PC-9 (cell line): ENCODE results near the gene TTR. TPM values are rescaled to one million over a fixed set of nuclear protein-coding genes. Genes with fewer than 3 reads are reported as not detected.

Source experiments
- BruUV-seq: library from RNA; stranded (reverse); fragments of 400-500 nt; replicated peaks from 2 replicates; lab custom pipeline; 2021; lab: Mats Ljungman, UMichigan
- CTCF ChIA-PET: fragments of 300-600 bp; sonication (Branson Sonifier 250); formaldehyde crosslinking; loops from one replicate; lab custom pipeline; 2022; ENCODE audit warnings: antibody characterized with exemption; lab: Charles Lee
- POLR2A ChIA-PET: fragments of 300-600 bp; sonication (Branson Sonifier 250); formaldehyde crosslinking; loops from one replicate; lab custom pipeline; 2022; ENCODE audit warnings: antibody characterized with exemption; ENCODE audit not compliant: unreplicated experiment; lab: Charles Lee
- DNase-seq, 2 experiments: peaks; one replicate each; pipeline versions ENCODE4 v3.0.0 to v3.0.0-alpha.2; 2015 to 2022; ENCODE audit warnings: mixed read lengths in 1 of 2
- H2AFZ ChIP-seq: fragments of 200-600 bp; sonication (generic); 2 replicates; pipeline ENCODE4 v1.8.1; 2017; ENCODE audit warnings: antibody characterized with exemption
- H3F3A ChIP-seq: fragments of 200-600 bp; sonication (generic); 2 replicates; pipeline ENCODE4 v1.8.1; 2017; ENCODE audit warnings: antibody characterized with exemption, mild to moderate bottlenecking, low read depth; ENCODE audit not compliant: insufficient read depth
- H3K27ac ChIP-seq: fragments of 200-600 bp; sonication (generic); 2 replicates; pipeline ENCODE4 v1.6.1; 2016; ENCODE audit warnings: mixed run types
- H3K27me3 ChIP-seq: fragments of 200-600 bp; sonication (generic); 2 replicates; pipeline ENCODE4 v1.6.1; 2016; ENCODE audit warnings: low read depth, mixed run types; ENCODE audit not compliant: insufficient read depth
- H3K36me3 ChIP-seq: fragments of 200-600 bp; sonication (generic); 2 replicates; pipeline ENCODE4 v1.6.1; 2016; ENCODE audit warnings: low read depth, mixed run types
- H3K4me1 ChIP-seq: fragments of 200-600 bp; sonication (generic); replicated peaks from 2 replicates; pipeline ENCODE4 v1.6.1; 2016; ENCODE audit warnings: mixed run types; ENCODE audit not compliant: insufficient read depth
- H3K4me2 ChIP-seq: fragments of 200-600 bp; sonication (generic); 2 replicates; pipeline ENCODE4 v1.6.1; 2017; ENCODE audit warnings: mixed run types
- H3K4me3 ChIP-seq: fragments of 200-600 bp; sonication (generic); 2 replicates; pipeline ENCODE4 v1.6.1; 2016; ENCODE audit warnings: mixed run types
- H3K79me2 ChIP-seq: fragments of 200-600 bp; sonication (generic); 2 replicates; pipeline ENCODE4 v1.6.1; 2017; ENCODE audit warnings: low read depth, mixed run types
- H3K9me2 ChIP-seq: fragments of 200-600 bp; sonication (generic); 2 replicates; pipeline ENCODE4 v1.8.1; 2017; ENCODE audit warnings: mild to moderate bottlenecking; ENCODE audit not compliant: insufficient read depth
- H3K9me3 ChIP-seq: fragments of 200-600 bp; sonication (generic); 2 replicates; pipeline ENCODE4 v1.8.1; 2016; ENCODE audit warnings: low read depth; ENCODE audit not compliant: insufficient read depth
- H4K20me1 ChIP-seq: fragments of 200-600 bp; sonication (generic); 2 replicates; pipeline ENCODE4 v1.8.1; 2017; ENCODE audit not compliant: insufficient read depth
- CTCF ChIP-seq: fragments of 200-600 bp; sonication (generic); conservative IDR thresholded peaks from 2 replicates; pipeline ENCODE4 v1.6.1; 2017; ENCODE audit warnings: mixed run types, antibody characterized with exemption, mild to moderate bottlenecking, moderate library complexity
- EZH2 ChIP-seq: fragments of 200-600 bp; sonication (generic); IDR thresholded peaks from 2 replicates; pipeline ENCODE4 v1.8.0; 2017; ENCODE audit warnings: antibody characterized with exemption, low read depth
- intact Hi-C: fragments of 100-400 bp; cut with micrococcal nuclease; formaldehyde crosslinking; loops from one replicate; pipeline ENCODE4 v1.10.0; 2022; ENCODE audit not compliant: unreplicated experiment
- total RNA-seq: library from RNA; stranded (reverse); gene quantifications from 2 replicates; pipeline ENCODE4 v1.2.3, GENCODE V29; 2021

The TTR gene
- total RNA-seq, 1 experiment from 2014 or later = not detected

- CTCF ChIA-PET = no interaction called here
- H3K27ac ChIP-seq = no peak overlapping the region
- BruUV-seq = no TSS peak
- H3K36me3 ChIP-seq = no peaks in the 10 kb centered on the region
- H3K4me3 ChIP-seq = no peak overlapping the region
- no peak for DNase-seq
- POLR2A ChIA-PET = no interaction called here
- no peaks in the 10 kb centered on the region for H3K79me2 ChIP-seq
- no peak overlapping the region for H3K4me2 ChIP-seq
- H4K20me1 ChIP-seq = no peaks in the 10 kb centered on the region
- H3K4me1 ChIP-seq = no peaks in the 10 kb centered on the region
- no peaks in the 10 kb centered on the region for H3K27me3 ChIP-seq
- H3F3A ChIP-seq = no peaks in the 10 kb centered on the region
- intact Hi-C loops = no loop called here
- H3K9me3 ChIP-seq = no peaks in the 10 kb centered on the region
- H2AFZ ChIP-seq = no peak overlapping the region
- no peak for TF ChIP-seq CTCF
- no peak for TF ChIP-seq EZH2
- no peaks in the 10 kb centered on the region for H3K9me2 ChIP-seq
These were observed 19.3 kb upstream of the TTR start for GRCh38 chr18:31572368-31572767.

- H3K4me2 ChIP-seq = no peak overlapping the region
- TF ChIP-seq CTCF (no peak), EZH2 (no peak)
- no peaks in the 10 kb centered on the region for H3K36me3 ChIP-seq
- no peaks in the 10 kb centered on the region for H3K27me3 ChIP-seq
- intact Hi-C loops = no loop called here
- no peaks in the 10 kb centered on the region for H4K20me1 ChIP-seq
- no peaks in the 10 kb centered on the region for H3K4me1 ChIP-seq
- BruUV-seq = no TSS peak
- no peaks in the 10 kb centered on the region for H3K9me2 ChIP-seq
- H3K27ac ChIP-seq = no peak overlapping the region
- no peaks in the 10 kb centered on the region for H3F3A ChIP-seq
- no peaks in the 10 kb centered on the region for H3K9me3 ChIP-seq
- no peak overlapping the region for H2AFZ ChIP-seq
- no peaks in the 10 kb centered on the region for H3K79me2 ChIP-seq
- ChIA-PET POLR2A (no interaction called here), CTCF (no interaction called here)
- DNase-seq = no peak
- H3K4me3 ChIP-seq = no peak overlapping the region
These were observed 18.6 kb upstream of the TTR start for GRCh38 chr18:31573051-31573450.

GRCh38 chr18:31574359-31574758 lies 17.3 kb upstream of the TTR start:
- H3F3A ChIP-seq = no peaks in the 10 kb centered on the region
- no peak overlapping the region for H3K27ac ChIP-seq
- no peaks in the 10 kb centered on the region for H3K27me3 ChIP-seq
- no TSS peak for BruUV-seq
- H3K4me3 ChIP-seq = no peak overlapping the region
- H3K36me3 ChIP-seq = no peaks in the 10 kb centered on the region
- POLR2A ChIA-PET = no interaction called here
- H3K9me2 ChIP-seq = no peaks in the 10 kb centered on the region
- H3K79me2 ChIP-seq = no peaks in the 10 kb centered on the region
- no peaks in the 10 kb centered on the region for H4K20me1 ChIP-seq
- no peaks in the 10 kb centered on the region for H3K9me3 ChIP-seq
- no peaks in the 10 kb centered on the region for H3K4me1 ChIP-seq
- intact Hi-C loops = no loop called here
- CTCF ChIA-PET = no interaction called here
- no peak overlapping the region for H3K4me2 ChIP-seq
- H2AFZ ChIP-seq = no peak overlapping the region
- DNase-seq = no peak
- TF ChIP-seq EZH2 (no peak), CTCF (no peak)
